Measurements from ENCODE around the gene RCSD1.
A peak's percentile ranks its signal among the peaks of the same experiment; 100 is the strongest.

RCSD1 gene

GRCh38 chr1:167706363-167706762 lies 76.3 kb downstream of the RCSD1 start:
- H3K4me3 ChIP-seq (ENCODE audit: severe bottlenecking) = no peak overlapping the region
- ATAC-seq (ENCODE audit: low read depth) = no peak
- no peak for DNase-seq (ENCODE audit: low spot score)
- H3K9me3 ChIP-seq (ENCODE audit: severe bottlenecking) = no peaks in the 10 kb centered on the region
- H3K4me1 ChIP-seq (ENCODE audit: insufficient read depth, poor library complexity, severe bottlenecking) = no peaks in the 10 kb centered on the region
- no peaks in the 10 kb centered on the region for H3K27me3 ChIP-seq (ENCODE audit: insufficient read depth, poor library complexity, severe bottlenecking)
- H3K36me3 ChIP-seq (ENCODE audit: low read depth) = no peaks in the 10 kb centered on the region
- no peak for TF ChIP-seq CTCF (IDR thresholded peaks at IDR 0.05; ENCODE audit: poor library complexity, severe bottlenecking)
- no peak overlapping the region for H3K27ac ChIP-seq (ENCODE audit: poor library complexity, severe bottlenecking)

- DNase-seq (ENCODE audit: low spot score) (no peak), ATAC-seq (ENCODE audit: low read depth) (no peak)
- H3K27me3 ChIP-seq (ENCODE audit: insufficient read depth, poor library complexity, severe bottlenecking) = no peaks in the 10 kb centered on the region
- TF ChIP-seq CTCF (IDR thresholded peaks at IDR 0.05; ENCODE audit: poor library complexity, severe bottlenecking) = no peak
- H3K4me1 ChIP-seq (ENCODE audit: insufficient read depth, poor library complexity, severe bottlenecking) = no peaks in the 10 kb centered on the region
- no peak overlapping the region for H3K4me3 ChIP-seq (ENCODE audit: severe bottlenecking)
- H3K36me3 ChIP-seq (ENCODE audit: low read depth) = no peaks in the 10 kb centered on the region
- H3K9me3 ChIP-seq (ENCODE audit: severe bottlenecking) = no peaks in the 10 kb centered on the region
- no peak overlapping the region for H3K27ac ChIP-seq (ENCODE audit: poor library complexity, severe bottlenecking)
Measured at GRCh38 chr1:167706931-167707877, 77.2 kb downstream of the RCSD1 start.

GRCh38 chr1:167707942-167708341 lies 77.9 kb downstream of the RCSD1 start:
- DNase-seq (ENCODE audit: low spot score) (no peak), ATAC-seq (ENCODE audit: low read depth) (peak; percentile 95)
- TF ChIP-seq CTCF (IDR thresholded peaks at IDR 0.05; ENCODE audit: poor library complexity, severe bottlenecking) = no peak
- Histone ChIP-seq H3K27me3 (ENCODE audit: insufficient read depth, poor library complexity, severe bottlenecking) (no peaks in the 10 kb centered on the region), H3K9me3 (ENCODE audit: severe bottlenecking) (no peaks in the 10 kb centered on the region), H3K4me3 (ENCODE audit: severe bottlenecking) (no peak overlapping the region), H3K4me1 (ENCODE audit: insufficient read depth, poor library complexity, severe bottlenecking) (no peaks in the 10 kb centered on the region), H3K36me3 (ENCODE audit: low read depth) (no peaks in the 10 kb centered on the region), H3K27ac (ENCODE audit: poor library complexity, severe bottlenecking) (no peak overlapping the region)

GRCh38 chr1:167708940-167709389 lies 78.9 kb downstream of the RCSD1 start:
- H3K9me3 ChIP-seq (ENCODE audit: severe bottlenecking) = no peaks in the 10 kb centered on the region
- ATAC-seq (ENCODE audit: low read depth) (no peak), DNase-seq (ENCODE audit: low spot score) (no peak)
- H3K4me3 ChIP-seq (ENCODE audit: severe bottlenecking) = no peak overlapping the region
- H3K36me3 ChIP-seq (ENCODE audit: low read depth) = no peaks in the 10 kb centered on the region
- no peak for TF ChIP-seq CTCF (IDR thresholded peaks at IDR 0.05; ENCODE audit: poor library complexity, severe bottlenecking)
- no peak overlapping the region for H3K27ac ChIP-seq (ENCODE audit: poor library complexity, severe bottlenecking)
- H3K4me1 ChIP-seq (ENCODE audit: insufficient read depth, poor library complexity, severe bottlenecking) = no peaks in the 10 kb centered on the region
- no peaks in the 10 kb centered on the region for H3K27me3 ChIP-seq (ENCODE audit: insufficient read depth, poor library complexity, severe bottlenecking)

- DNase-seq (ENCODE audit: low spot score) (no peak), ATAC-seq (ENCODE audit: low read depth) (no peak)
- no peaks in the 10 kb centered on the region for H3K4me1 ChIP-seq (ENCODE audit: insufficient read depth, poor library complexity, severe bottlenecking)
- no peak overlapping the region for H3K27ac ChIP-seq (ENCODE audit: poor library complexity, severe bottlenecking)
- TF ChIP-seq CTCF (IDR thresholded peaks at IDR 0.05; ENCODE audit: poor library complexity, severe bottlenecking) = no peak
- no peaks in the 10 kb centered on the region for H3K9me3 ChIP-seq (ENCODE audit: severe bottlenecking)
- no peaks in the 10 kb centered on the region for H3K27me3 ChIP-seq (ENCODE audit: insufficient read depth, poor library complexity, severe bottlenecking)
- no peaks in the 10 kb centered on the region for H3K36me3 ChIP-seq (ENCODE audit: low read depth)
- no peak overlapping the region for H3K4me3 ChIP-seq (ENCODE audit: severe bottlenecking)
Measured at GRCh38 chr1:167710836-167711235, 80.8 kb downstream of the RCSD1 start.
